GM21423 (cell line): ENCODE measurements around the gene RBP5.
A peak's percentile ranks its signal among the peaks of the same experiment; 100 is the strongest.
"Not testable (repeated sequence)": the region's sequence is repeated elsewhere in the genome, so short reads cannot be mapped to it uniquely, and the experiment has no call there.

Experiments
- ATAC-seq: cut with Tn5 transposase; IDR thresholded peaks from one replicate; pipeline ENCODE4 v1.9.1; 2021; ENCODE audit warnings: mild to moderate bottlenecking, moderate library complexity; ENCODE audit not compliant: unreplicated experiment

The RBP5 gene

GRCh38 chr12:7123806-7124522 is 4.7 kb downstream of the RBP5 start:
- no peak for ATAC-seq

- no peak for ATAC-seq
These were observed 5.6 kb downstream of the RBP5 start for GRCh38 chr12:7122811-7123769.

GRCh38 chr12:7121324-7121723 is 7.4 kb downstream of the RBP5 start:
- ATAC-seq, result no peak

- no peak for ATAC-seq
These were observed 8.5 kb downstream of the RBP5 start for GRCh38 chr12:7120166-7120565.

DNA sequence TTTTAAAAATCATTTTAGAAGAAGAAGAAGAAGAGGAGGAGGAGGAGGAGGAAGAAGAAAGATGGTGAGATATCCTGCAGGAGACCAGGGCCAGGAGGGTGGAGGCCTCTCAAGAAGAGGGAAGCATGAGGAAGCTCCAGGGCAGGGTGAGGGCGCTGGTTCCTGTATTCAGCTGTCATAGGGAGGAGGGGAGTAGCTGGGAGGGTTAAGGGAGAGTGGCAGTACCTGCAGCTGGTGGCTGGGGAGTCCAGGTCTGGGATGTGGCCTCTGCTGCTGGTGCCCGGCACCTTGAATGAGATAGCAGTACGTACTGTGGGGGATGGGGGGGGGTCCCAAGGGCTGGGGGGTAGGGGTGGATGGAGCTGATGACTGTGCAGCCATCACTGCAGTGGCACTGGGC is 9.8 kb downstream of the RBP5 start:
- no peak for ATAC-seq

DNA sequence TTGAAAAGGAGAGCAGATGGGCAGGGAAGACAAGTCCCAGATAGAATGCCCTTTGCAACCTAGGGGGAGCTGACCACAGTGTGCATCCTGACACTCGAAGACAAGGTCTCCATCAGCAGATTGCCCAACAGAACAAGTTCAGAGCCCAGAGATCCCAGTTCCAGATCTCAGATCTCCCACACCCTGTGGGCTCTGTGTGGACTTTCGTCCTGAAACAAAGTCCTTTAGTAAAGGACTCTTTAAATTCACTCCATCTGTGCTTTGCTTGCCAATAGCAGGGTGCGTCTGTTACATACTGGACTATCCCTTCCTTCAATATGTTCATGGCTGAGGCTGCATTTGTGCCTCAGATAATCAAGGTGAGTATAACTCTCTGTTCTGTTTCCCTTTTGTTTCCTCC is 11.0 kb downstream of the RBP5 start:
- ATAC-seq, result no peak

DNA sequence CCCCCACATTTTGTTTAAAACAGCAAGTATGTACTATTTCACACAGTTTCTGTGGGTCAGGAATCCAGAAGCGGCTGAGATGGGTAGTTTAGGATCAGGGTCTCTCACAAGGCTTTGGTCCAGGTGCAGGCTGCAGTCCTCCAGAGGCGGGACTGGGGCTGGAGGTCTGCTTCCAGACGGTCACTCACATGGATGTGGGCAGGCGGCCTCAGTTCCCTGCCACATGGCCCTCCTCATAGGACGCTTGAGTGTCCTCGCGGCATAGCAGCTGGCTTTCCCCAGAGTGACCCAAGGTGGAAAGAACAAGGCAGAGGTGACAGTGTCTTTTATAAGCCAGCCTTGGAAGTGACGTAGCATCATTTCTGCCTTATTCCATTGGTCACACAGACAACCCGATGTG is 11.8 kb downstream of the RBP5 start:
- no peak for ATAC-seq

DNA sequence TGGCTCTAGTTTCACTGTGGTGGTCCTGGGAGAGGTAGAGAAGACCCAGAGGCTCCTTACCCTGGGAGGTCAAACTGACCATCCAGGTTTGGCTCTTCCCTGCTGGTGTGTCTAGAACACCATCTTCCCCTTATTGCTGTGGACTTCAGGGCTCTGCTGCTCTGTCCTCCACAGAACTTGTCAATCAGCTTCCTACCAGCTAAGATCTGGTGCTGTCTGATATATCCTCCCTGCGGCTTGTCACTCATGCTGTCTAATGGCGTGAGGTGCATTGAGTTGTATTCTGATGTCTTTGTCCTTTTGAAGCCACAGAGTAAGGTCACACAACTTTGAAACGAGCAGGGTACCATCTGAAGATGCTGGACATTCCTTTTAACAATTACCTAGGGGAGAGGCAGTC is 12.5 kb downstream of the RBP5 start:
- ATAC-seq, result no peak

DNA sequence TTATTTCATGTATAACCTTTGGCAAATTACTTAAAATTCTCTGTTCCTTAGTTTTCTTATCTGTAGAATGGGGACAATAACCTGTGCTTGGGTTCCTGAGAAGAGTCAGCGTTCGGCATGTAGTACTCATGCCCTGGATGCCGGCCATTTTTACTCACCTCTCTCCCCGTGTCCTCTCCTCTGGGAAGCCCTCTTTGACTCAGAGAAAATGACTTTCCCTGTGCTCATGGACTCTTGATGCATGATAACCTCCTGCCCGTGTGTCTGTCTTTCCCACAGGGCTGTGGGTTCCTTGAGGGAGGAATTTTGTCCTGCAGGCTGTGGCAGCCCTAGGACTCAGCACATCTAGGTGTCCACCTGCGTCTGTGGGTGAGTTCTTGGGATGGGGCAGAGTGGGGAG is 13.8 kb downstream of the RBP5 start:
- no peak for ATAC-seq

DNA sequence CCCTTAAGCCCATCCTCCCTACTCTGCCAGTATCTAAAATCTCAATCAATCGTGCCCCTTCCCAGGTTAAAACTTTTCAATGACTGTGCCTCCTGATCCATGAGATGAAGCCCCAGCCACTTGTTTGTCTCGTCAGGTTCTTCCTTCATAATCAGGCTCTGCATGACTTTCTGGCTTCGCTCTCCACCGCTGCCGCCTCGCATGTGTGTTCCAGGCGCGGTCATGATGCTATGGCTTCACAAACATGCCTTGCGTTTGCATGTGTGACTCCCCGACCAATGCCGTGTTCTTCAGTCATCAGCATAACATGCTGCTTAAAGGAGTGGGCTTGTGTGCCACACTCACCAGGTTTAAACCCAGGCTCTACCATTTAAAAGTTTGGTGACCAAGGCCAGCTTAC is 14.7 kb downstream of the RBP5 start:
- ATAC-seq, result no peak

- ATAC-seq, result no peak
These were observed 15.3 kb downstream of the RBP5 start for GRCh38 chr12:7113389-7113871.

- no peak for ATAC-seq
These were observed 16.6 kb downstream of the RBP5 start for GRCh38 chr12:7112041-7112440.

DNA sequence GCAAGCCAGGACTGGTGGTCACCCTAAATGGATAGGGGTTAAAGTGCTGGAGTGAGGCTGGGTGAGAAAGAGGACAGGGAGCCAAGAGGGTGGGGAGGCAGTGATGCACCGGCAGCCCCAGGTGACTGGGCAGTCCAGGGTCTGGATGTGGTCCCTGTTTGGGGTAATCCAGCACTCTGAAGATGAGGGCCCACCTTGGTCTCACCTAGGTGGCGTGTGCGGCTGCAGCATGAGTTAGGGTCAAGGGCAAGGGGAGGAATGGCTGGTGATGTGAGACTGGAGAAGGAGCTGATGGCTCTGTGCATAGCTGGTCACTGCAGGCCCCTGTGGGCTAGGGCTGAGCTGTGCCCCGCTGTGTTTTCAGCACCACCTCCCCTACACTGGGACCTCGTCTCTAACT is 18.0 kb downstream of the RBP5 start:
- ATAC-seq, result no peak

DNA sequence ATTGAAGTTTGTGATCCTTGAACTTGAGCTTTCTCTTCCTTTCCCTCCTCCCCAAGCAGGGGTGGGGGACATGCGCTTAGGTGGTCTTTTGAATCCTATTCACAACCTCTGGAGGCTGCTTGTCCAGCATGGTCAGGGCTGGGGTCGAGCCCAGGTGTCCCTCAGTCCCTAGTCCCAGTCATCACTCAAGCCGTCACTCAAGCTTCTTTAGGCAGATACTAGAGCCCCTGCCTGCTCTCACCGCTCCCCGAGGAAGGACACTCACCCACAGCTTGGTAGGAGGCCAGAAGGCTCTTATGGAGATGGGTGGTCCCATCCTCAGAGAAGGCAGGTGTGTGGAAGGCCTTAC is 19.1 kb downstream of the RBP5 start:
- ATAC-seq, result no peak

DNA sequence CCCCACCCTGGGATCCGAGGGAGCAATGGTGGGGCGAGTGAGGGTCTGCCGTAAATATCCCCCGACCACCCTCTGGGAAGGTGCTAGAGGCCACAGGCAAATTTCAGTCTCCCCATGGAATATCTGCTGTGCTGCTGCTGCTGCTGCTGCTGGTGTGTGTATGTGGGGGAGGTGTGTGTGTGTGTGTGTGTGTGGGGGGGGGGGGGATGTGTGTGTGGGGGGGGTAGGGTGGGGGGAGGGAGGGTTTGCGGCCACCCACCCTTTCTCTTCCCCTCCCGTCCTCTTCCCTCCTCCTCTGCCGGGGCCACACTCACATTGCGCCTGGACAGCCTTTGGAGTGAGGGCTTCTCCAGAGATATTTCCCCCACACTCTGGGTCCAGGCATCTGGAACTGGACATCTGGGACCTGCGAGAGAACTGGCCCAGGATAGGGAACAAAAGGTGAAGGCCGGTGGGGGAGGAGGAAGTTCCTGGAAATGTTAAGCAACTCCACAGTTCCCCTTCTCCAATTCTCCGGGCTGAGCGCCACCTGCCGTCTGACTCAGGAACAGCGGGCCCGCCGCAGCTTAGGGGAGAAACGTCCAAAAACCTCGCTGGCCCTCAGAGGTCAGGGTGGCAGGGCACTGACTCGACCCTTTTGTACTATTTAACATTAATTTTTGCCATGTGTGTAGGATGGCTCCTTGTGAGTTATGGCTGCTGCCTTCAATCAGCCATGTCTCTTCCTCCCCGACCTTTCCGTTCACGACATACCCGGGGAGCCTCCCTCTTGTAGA is 19.7 kb downstream of the RBP5 start, which contains the start of gene C1RL:
C1RL (minus strand) TSS at position 419 of the 776 bp plus-strand sequence; CDS start at position 385, 34 bp downstream.
- ATAC-seq, result no peak

DNA sequence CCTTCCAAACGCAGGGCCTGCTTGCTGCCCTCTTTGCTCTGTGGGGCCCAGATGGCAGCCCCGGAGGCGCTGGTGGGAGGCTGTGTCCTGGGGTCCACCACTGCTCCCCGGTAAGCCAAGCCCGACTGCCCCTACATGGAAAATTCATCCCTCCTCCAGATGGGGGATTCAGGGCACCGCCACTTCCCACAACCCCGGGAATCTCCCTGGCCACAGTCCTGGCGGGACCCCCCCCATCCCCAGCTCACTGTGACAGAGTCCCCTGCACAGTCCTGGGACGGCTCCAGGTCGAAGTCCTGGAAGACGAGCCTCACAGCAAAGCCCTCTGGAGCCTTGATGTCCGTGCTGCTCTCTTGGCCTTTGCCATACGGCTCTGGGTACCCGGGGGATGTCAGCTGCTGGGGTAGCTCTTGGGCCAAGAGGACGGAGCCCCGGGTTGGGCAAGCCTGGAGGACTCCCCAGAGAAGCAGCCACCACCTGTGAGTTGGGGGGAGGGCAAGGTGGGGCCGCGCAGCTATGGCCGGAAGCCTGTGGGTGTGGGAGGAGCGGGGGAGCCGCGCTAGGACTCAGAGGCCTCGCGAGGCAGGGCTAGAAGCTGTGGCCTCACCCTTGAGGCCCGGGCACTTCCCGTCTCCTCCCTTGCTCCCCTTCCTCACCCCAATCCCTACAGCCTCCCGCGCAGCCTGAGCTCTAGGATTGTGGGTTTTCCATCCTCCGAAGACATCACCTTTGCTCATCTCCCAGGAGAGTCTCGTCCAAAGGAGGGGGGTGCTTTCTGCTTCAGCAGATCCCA is 20.5 kb downstream of the RBP5 start:
- peak; percentile 86 for ATAC-seq

DNA sequence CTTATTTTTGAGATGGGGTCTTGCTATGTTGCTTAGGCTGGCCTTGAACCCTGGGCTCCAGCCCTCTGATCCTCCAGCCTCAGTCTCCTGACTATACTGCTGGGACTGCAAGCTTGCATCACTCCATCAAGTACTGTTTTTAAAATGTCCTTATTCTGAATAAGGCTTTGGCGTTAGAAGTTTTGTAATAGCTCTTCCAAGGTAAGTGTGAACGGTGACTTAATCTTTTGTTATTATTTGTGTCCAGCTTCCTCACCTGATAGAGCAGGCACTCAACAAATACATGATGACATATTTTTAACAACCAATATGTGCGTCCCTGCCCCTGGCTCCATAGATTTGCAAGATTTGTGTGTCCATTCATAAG is 21.1 kb downstream of the RBP5 start:
- no peak for ATAC-seq

- ATAC-seq, result not testable (repeated sequence)
These were observed 21.5 kb downstream of the RBP5 start for GRCh38 chr12:7107181-7107580.

DNA sequence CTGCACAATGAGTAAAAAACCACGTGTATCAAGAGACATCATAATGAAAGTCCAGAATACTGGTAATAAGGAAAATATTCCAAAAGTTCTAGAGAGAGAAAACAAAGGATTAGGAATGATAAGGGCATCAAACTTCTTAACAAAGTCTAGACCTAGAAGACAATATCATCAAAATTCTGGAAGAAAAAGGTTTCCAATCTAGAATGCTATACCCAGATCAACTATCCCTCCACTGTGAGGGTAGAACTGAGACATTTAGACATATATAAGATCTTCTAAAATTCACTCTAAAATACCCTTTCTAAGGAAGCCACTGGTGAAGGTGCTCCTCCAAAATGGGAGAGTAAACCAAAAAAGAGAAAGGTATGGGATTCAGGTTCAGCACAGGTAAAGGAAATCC is 22.6 kb downstream of the RBP5 start:
- no peak for ATAC-seq

DNA sequence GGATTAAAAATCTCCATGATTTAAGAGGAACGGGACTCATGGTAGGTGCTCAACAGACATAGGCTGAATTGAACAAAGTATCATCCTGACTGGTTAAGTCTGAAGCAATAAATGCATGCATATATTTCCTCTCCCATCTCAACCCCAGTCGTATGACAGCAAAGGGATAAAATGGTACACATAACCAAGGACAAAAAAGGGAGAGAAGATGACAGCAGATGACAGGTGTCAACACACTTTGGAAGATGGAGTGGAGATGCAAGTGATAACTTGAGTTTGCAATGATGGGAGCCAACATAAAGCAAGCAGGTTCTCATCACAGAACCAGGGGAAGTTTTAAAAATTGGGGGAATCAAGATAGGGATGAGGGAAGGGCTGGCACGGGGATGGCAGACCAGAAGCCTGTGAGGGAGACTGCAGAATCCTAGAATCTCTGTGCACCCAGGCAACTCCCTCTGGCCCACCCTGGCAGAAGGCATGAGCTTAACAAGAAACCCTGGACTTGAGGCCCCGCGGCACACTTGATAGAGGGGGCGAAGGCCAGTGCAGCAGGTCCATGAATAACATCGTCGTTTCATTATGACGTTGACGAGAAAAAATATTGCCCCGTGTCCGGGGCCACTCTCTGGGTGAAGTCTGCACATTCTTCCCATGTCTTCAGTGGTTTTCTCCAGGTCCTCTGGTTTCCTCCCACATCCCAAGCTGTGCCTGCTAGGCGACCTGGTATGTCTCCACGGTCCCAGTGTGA is 24.7 kb downstream of the RBP5 start:
- ATAC-seq, result no peak
